GM19099 (cell line): ENCODE results near the gene P2RY2.

Source experiments
- POLR2A ChIP-seq: IDR thresholded peaks from 3 replicates; pipeline ENCODE4 v1.6.1; 2011; ENCODE audit warnings: low read depth; ENCODE audit not compliant: insufficient read length; ENCODE audit errors: extremely low read depth

The P2RY2 gene

GRCh38 chr11:73213196-73214143 lies 4.6 kb upstream of the P2RY2 start:
- TF ChIP-seq POLR2A = no peak

- TF ChIP-seq POLR2A = no peak
Observed at GRCh38 chr11:73215191-73216134, 2.6 kb upstream of the P2RY2 start.

GRCh38 chr11:73216465-73216864 lies 1.6 kb upstream of the P2RY2 start:
- no peak for TF ChIP-seq POLR2A

- no peak for TF ChIP-seq POLR2A
Observed at GRCh38 chr11:73217131-73217809, 811 bp upstream of the P2RY2 start.

GRCh38 chr11:73217810-73218105 lies 323 bp upstream of the P2RY2 start:
- no peak for TF ChIP-seq POLR2A

- TF ChIP-seq POLR2A = no peak
Observed at GRCh38 chr11:73218830-73219215, 742 bp downstream of the P2RY2 start.

- TF ChIP-seq POLR2A = no peak
Observed at GRCh38 chr11:73219396-73220285, 1.6 kb downstream of the P2RY2 start.

GRCh38 chr11:73221451-73221850 lies 3.4 kb downstream of the P2RY2 start:
- no peak for TF ChIP-seq POLR2A

- TF ChIP-seq POLR2A = no peak
Observed at GRCh38 chr11:73221996-73222395, 3.9 kb downstream of the P2RY2 start.

- no peak for TF ChIP-seq POLR2A
Observed at GRCh38 chr11:73223998-73224730, 6.1 kb downstream of the P2RY2 start.

GRCh38 chr11:73225001-73225686 lies 7.1 kb downstream of the P2RY2 start:
- TF ChIP-seq POLR2A = no peak

GRCh38 chr11:73225851-73226250 lies 7.8 kb downstream of the P2RY2 start:
- no peak for TF ChIP-seq POLR2A
